HG02840 (cell line): ENCODE measurements around the gene ESD.
A peak's percentile ranks its signal among the peaks of the same experiment; 100 is the strongest.
"Not testable (repeated sequence)": the region's sequence is repeated elsewhere in the genome, so short reads cannot be mapped to it uniquely, and the experiment has no call there.

Experiments used
- ATAC-seq: cut with Tn5 transposase; IDR thresholded peaks from one replicate; pipeline ENCODE4 v1.9.1; 2021; ENCODE audit warnings: mild to moderate bottlenecking, moderate library complexity, moderate number of reproducible peaks; ENCODE audit not compliant: unreplicated experiment, low FRiP score

Gene ESD

DNA sequence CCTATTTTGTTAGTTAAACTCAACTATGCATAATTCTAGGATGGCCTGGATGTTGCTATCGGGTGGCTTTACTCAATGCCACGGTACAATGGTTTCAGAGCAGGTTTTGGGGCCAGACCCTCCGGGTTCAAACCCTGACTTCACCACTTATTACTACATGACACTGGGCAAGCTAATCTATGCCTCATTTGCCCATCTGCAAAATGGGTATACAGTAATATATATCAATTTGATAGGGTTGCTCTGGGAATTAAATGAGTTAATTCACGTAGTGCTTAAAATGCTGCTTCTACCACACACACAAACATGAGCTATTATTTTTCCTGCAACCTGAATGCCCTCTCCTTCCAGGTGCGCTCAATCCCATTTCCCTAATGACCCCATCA is 839 bp downstream of the ESD start:
- ATAC-seq = no peak

GRCh38 chr13:46795321-46795720 is 1.6 kb downstream of the ESD start:
- no peak for ATAC-seq

DNA sequence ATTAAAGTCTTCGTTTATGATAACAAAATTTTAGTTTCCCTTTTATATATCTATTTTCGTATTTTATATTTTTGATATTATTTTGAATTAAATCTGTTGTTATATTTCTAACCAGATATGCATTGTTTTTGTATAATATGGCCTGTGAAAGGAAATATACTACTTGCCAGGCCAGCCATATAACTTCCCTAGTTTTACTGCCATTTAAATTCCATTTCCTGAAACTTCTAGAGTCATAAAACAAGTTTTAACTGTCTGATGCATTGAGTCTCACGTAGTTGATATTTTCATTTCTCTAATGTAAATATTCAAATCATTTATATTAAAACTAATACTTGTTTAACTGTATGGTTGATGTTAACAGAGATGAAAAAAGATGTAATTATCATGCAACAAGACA is 13.5 kb downstream of the ESD start:
- no peak for ATAC-seq

DNA sequence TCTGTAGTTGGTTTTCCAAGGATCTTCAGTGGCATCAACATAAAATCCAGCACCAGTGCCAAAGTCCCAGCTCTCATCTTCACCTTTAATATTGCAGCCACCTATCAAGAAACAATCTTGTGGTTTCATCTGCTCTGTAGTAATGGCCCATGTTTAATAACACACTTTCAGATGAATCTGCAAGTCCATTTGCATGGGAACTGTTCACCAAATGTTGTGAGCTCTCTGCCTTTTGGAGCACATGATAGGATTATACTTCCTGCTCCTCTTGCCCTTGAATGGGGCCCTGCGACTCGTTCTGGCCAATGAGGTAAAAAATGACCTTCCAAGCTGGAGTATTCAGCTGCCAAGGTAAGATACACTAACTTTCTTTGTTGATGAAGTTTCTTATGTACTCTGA is 14.3 kb downstream of the ESD start:
- no peak for ATAC-seq

DNA sequence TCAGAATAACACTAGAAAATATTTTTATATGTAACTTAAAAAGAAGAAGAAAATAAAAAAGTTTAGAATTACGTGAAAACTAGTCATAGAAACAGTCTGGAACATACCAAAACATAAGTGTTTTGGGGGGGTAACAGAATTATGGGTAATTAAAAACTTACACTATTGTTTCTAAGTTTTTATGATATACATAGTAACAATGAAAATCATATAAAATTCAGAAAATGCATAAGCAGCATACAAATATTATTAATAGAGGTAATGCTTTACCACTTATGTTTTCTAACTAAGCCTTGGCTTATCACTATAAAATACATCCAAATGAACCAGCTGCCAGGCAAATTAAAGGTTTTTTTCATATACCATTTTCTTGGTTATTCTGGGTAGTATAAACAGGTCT is 14.9 kb downstream of the ESD start:
- ATAC-seq = no peak

DNA sequence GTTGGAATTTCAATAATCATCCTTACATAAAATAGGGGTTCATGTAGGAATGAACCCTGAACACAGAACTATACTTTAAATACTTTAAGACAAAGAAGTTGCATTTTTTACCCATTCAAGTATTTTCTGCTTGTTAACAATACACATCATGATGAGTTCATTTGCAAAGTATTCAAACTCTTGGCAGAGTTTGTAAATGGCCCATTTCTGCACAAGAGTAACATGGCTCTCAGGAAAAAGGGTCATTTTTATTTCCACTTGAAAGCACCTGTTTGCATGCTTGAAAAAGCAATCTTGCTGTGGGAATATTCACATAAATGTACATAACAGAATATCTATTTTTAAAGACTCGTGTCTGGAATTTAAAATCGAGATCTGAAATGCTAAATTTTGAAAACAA is 18.1 kb downstream of the ESD start:
- no peak for ATAC-seq

- ATAC-seq = no peak
These were observed 18.9 kb downstream of the ESD start for GRCh38 chr13:46778095-46778494.

DNA sequence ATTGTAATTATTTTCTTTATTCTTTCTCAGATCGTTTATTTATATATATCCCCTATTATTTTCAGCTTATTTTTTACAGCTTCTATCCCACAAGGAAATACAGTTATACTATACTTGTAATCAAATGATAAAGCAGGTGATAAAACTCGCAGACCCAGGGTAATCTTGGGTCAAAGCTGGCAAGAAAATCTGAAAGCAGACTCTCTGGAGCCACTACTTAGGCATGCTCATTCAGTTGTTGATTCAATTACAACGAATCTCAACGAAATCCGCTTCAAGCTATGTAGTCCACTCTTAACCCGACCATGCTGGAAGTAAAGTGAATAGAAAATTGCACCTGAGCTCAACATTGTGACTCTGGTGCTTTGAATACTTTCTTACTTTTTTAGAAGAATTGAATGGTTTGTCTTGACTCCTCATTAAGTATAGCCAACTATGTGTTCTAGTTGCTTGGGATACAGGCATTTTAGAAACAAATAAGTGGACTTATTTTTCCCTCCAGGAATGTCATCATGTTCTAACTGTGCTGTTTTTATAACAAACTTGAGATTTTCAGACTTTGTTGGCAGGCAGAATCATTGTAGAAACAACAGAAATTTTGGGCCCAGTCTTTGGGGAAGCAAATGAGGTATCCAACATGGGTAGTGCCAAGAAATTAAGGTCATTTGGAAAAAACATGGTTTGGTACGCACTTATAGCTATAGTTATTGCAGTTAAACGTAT is 21.4 kb downstream of the ESD start:
- ATAC-seq = no peak

- no peak for ATAC-seq
These were observed 23.4 kb downstream of the ESD start for GRCh38 chr13:46773541-46773940.

- no peak for ATAC-seq
These were observed 25.3 kb downstream of the ESD start for GRCh38 chr13:46771693-46772092.

DNA sequence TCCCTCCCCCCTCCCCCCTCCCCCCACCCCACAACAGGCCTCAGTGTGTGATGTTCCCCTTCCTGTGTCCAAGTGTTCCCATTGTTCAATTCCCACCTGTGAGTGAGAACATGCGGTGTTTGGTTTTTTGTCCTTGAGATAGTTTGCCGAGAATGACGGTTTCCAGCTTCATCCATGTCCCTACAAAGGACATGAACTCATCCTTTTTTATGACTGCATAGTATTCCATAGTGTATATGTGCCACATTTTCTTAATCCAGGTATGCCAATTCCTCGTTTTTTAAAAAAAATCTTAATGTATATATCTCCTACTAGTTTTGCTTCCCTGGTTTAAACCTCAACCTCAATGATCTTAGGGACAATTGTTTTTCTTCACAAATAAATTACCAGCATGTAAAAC is 27.0 kb downstream of the ESD start:
- ATAC-seq = not testable (repeated sequence)

DNA sequence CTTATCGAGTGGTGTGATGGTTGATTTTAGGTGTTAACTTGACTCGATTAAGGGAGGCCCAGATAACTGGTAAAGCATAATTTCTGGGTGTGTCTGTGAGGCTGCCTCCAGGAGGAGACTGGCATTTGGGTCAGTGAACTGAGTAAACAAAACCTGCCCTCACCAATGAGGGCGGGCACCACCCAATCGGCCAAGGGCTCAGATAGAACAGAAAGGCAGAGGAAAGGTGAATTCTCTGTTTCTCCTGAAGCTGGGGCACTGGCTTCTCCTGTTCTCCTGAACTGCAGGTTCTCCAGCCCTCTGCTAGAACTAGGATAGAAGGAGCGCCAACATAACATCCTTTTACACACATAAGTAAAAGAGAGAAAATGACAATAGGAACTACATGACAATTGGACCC is 35.1 kb downstream of the ESD start:
- ATAC-seq = no peak

DNA sequence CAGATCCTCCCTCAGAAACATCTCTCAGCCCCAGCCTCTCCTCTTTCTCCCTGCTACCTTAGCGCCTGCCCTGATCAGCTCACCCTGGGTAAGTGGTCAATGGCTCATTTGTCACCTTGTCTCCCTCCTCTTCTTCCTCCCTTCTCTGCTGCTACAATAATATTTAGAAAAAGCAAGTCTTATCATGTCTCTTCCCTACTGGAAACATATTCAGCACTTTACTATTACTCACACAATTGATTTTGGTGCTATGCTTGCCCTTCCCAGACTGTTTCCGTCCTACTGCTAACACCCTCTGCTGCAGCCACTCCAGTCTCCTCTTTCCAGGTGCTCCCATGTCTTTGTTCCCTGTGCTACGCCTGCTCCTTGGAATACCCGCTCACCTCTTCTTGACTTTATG is 35.8 kb downstream of the ESD start:
- no peak for ATAC-seq

DNA sequence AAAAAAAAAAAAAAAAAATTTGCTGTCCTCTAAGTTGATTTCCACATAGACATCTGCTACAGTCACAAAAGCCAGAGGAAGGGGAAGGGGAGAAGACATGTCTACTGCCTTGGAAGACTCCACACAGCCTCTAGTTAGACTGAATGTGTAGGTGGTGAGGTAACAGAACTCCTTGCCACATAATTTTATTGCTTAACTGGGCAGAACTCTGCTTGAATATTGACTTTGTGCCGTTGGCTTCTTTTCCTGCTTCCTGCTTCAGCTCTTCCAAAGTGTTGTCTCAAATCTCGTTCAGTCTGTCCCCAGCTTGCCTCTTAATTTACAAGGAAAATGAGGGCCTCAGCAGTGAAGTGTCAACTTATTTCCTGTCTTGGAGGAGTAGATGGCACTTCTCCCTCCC is 37.1 kb downstream of the ESD start:
- no peak for ATAC-seq

DNA sequence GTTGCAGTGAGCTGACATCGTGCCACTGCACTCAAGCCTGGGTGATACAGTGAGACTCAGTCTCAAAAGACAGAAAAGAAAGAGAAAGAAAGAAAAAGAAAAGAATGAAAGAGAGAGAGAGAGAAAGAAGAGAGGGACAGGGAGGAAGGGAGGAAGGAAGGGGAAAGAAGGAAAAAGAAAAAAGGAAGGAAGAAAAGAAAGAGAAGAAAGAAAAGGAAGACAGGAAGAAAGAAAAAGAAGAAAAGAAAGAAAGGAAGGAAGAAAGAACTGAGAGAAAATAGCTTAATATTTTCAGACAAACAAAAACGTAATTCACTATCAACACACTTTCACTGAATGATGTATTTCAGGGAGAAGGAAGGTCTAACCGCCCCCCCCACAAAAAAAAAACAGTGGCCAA is 39.3 kb downstream of the ESD start:
- no peak for ATAC-seq

DNA sequence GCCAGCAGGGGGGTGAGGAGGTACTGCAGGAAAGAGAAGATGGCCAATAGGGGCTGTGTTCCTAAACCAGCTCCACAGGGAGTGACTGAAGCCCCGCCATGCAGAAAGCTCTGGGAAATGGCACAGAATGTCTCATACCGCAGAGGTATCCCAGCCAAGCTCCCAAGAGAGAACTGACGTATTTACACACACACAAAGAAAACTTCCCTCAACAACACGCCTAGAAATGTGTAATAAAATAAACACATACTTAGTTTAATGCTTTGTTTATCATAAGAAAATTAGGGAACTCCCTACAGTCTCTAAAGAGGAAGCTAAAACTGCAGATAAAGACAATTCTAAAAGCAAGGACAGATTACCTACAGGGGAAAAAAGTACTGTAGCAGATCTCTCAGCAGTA is 40.0 kb downstream of the ESD start:
- no peak for ATAC-seq

DNA sequence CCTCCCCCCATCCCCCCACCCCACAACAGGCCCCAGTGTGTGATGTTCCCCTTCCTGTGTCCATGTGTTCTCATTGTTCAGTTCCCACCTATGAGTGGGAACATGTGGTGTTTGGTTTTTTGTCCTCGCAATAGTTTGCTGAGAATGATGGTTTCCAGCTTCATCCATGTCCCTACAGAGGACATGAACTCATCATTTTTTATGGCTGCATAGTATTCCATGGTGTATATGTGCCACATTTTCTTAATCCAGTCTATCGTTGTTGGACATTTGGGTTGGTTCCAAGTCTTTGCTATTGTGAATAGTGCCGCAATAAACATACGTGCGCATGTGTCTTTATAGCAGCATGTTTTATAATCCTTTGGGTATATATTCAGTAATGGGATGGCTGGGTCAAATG is 41.5 kb downstream of the ESD start:
- ATAC-seq = not testable (repeated sequence)

- ATAC-seq = no peak
These were observed 42.1 kb downstream of the ESD start for GRCh38 chr13:46754812-46755211.

GRCh38 chr13:46753917-46754316 is 43.0 kb downstream of the ESD start:
- ATAC-seq = no peak

GRCh38 chr13:46753137-46753536 is 43.8 kb downstream of the ESD start:
- ATAC-seq = no peak

GRCh38 chr13:46751811-46752635 is 44.9 kb downstream of the ESD start:
- ATAC-seq = peak; percentile 51

- ATAC-seq = no peak
These were observed 47.0 kb downstream of the ESD start for GRCh38 chr13:46749951-46750350.
